ENCODE data around the gene ZC3H7B.

ZC3H7B gene

GRCh38 chr22:41367039-41367679 is 65.8 kb downstream of the ZC3H7B start:
- no peaks in the 10 kb centered on the region for H3K79me2 ChIP-seq (ENCODE audit: control insufficient read depth, insufficient read depth, low read length, unreplicated experiment)
- no peaks in the 10 kb centered on the region for H3K36me3 ChIP-seq (ENCODE audit: insufficient read depth, low read length)
- peaks cover 9% of the 10 kb centered on the region for H3K4me1 ChIP-seq (ENCODE audit: control insufficient read depth, insufficient read depth, low read length, unreplicated experiment)
- no peaks in the 10 kb centered on the region for H3K27me3 ChIP-seq (ENCODE audit: insufficient read depth, low read length)
- H3K27ac ChIP-seq (ENCODE audit: low read depth, low read length), result no peak overlapping the region
- no peak overlapping the region for H2AFZ ChIP-seq (ENCODE audit: low read length, unreplicated experiment)
- peak overlapping the region; percentile 44; the same call in 1 of the 2 replicates for H3K4me3 ChIP-seq (ENCODE audit: low read depth, low read length)

DNA sequence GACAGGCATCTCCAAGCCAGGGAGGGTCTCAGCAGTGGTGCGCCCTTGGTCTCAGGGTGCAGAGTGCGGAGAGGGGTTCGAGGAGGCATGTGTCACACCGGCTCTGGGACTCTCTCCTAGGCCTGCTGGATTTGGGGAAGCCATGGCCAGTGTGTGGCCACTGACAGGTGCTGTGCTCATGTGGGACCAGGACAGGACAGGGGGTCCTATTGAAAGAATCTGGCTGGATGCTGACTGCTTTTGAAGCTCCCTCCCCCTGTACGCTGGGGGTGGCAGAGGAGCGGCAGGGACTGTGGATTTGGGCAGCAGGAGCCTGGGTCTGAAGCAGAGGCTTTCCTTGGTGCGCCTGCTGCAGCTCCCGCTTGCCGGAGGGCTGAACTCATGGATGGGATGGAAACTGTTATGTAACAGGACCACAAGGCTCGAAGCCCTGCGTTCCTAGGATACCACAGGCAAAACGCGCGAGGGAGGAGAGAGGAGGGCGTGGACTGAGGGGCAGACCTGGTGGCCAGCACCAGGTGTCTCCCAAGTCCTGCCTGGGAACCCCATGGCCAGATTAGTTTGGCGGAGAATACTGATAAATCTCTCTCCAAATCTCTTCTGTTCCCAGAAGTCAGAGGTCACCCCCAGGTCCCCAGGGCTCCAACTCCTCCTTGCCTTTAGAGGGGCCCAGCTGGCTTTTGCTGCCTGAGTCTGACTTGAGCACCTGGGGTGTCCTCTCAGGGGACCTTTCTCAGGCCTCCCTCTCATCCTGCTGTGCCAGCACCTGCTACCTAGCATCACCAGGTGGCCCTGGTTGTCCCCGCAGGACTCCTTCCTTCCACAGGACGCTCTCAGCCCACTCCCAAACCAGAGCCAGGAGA is 66.6 kb downstream of the ZC3H7B start:
- Histone ChIP-seq H3K4me1 (ENCODE audit: control insufficient read depth, insufficient read depth, low read length, unreplicated experiment) (peaks cover 9% of the 10 kb centered on the region), H3K36me3 (ENCODE audit: insufficient read depth, low read length) (no peaks in the 10 kb centered on the region), H3K4me3 (ENCODE audit: low read depth, low read length) (peak overlapping the region; percentile 44; the same call in 1 of the 2 replicates), H3K79me2 (ENCODE audit: control insufficient read depth, insufficient read depth, low read length, unreplicated experiment) (no peaks in the 10 kb centered on the region), H2AFZ (ENCODE audit: low read length, unreplicated experiment) (no peak overlapping the region), H3K27ac (ENCODE audit: low read depth, low read length) (no peak overlapping the region), H3K27me3 (ENCODE audit: insufficient read depth, low read length) (no peaks in the 10 kb centered on the region)

DNA sequence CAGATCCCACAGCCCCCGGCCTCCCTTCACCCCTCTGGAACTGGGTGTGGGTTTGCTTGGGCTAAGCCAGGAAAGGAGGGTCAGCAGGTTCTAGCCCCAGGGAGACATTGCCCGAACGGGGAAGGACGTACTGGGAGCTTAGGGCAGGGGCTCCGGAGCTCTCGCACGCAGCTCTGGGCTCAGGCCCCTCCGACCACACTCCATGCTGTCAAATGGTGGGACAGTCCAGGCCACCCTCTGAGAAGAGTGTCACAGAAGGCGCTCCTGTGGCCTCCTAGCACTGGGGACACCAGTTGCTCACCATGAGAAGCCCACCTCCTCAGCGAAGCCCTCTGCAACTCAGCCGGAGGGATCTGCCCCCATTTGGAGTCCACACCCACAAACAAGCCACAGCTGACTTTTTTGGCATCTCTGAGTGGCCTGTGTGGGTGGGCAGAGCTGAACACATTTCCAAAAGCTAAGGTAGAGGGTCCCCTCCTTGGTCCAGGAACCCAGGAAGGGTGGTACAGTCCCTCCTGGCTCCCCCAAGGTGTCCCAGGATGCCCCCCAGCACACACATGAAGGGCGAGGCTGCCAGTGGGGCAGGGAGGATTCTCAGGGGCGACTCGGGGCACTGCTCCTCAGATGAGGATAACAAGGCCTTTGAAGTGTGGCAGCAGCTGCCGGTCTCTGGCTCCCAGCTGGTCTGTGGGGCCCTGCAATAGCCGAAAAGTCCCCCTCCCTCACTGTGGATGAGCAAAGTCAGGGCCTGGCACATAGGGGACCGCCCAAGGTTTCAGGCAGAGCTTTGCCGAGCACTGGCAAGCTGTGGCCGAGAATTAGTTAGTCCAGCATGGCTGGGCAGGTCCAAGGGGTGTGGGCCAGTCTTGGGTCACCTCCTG is 67.5 kb downstream of the ZC3H7B start:
- Histone ChIP-seq H3K27ac (ENCODE audit: low read depth, low read length) (no peak overlapping the region), H3K27me3 (ENCODE audit: insufficient read depth, low read length) (no peaks in the 10 kb centered on the region), H3K4me3 (ENCODE audit: low read depth, low read length) (no peak overlapping the region), H2AFZ (ENCODE audit: low read length, unreplicated experiment) (no peak overlapping the region), H3K36me3 (ENCODE audit: insufficient read depth, low read length) (no peaks in the 10 kb centered on the region), H3K4me1 (ENCODE audit: control insufficient read depth, insufficient read depth, low read length, unreplicated experiment) (peaks cover 9% of the 10 kb centered on the region), H3K79me2 (ENCODE audit: control insufficient read depth, insufficient read depth, low read length, unreplicated experiment) (no peaks in the 10 kb centered on the region)

DNA sequence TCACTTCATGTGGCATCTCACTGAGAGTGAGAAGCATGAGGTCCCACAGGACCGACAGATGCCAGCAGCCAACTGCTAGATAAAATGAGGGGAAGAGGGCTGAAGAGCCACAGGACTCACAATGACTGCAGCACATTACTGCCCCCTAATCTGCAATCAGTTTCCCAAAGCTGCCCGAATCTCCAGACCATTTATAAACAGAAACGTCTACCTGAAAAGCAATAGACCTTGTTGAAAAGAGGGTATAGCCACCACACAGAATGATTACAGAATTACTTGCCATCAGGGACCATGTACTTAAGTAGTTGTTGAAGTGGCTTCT is 68.1 kb downstream of the ZC3H7B start:
- Histone ChIP-seq H3K4me1 (ENCODE audit: control insufficient read depth, insufficient read depth, low read length, unreplicated experiment) (peaks cover 9% of the 10 kb centered on the region), H3K27me3 (ENCODE audit: insufficient read depth, low read length) (no peaks in the 10 kb centered on the region), H3K36me3 (ENCODE audit: insufficient read depth, low read length) (no peaks in the 10 kb centered on the region), H3K4me3 (ENCODE audit: low read depth, low read length) (no peak overlapping the region), H3K27ac (ENCODE audit: low read depth, low read length) (no peak overlapping the region), H2AFZ (ENCODE audit: low read length, unreplicated experiment) (no peak overlapping the region), H3K79me2 (ENCODE audit: control insufficient read depth, insufficient read depth, low read length, unreplicated experiment) (no peaks in the 10 kb centered on the region)

GRCh38 chr22:41369837-41370236 is 68.5 kb downstream of the ZC3H7B start:
- H3K4me3 ChIP-seq (ENCODE audit: low read depth, low read length), result no peak overlapping the region
- H2AFZ ChIP-seq (ENCODE audit: low read length, unreplicated experiment), result no peak overlapping the region
- no peaks in the 10 kb centered on the region for H3K36me3 ChIP-seq (ENCODE audit: insufficient read depth, low read length)
- H3K27me3 ChIP-seq (ENCODE audit: insufficient read depth, low read length), result no peaks in the 10 kb centered on the region
- H3K4me1 ChIP-seq (ENCODE audit: control insufficient read depth, insufficient read depth, low read length, unreplicated experiment), result peaks cover 9% of the 10 kb centered on the region
- no peak overlapping the region for H3K27ac ChIP-seq (ENCODE audit: low read depth, low read length)
- H3K79me2 ChIP-seq (ENCODE audit: control insufficient read depth, insufficient read depth, low read length, unreplicated experiment), result no peaks in the 10 kb centered on the region

- Histone ChIP-seq H3K79me2 (ENCODE audit: control insufficient read depth, insufficient read depth, low read length, unreplicated experiment) (no peaks in the 10 kb centered on the region), H3K27me3 (ENCODE audit: insufficient read depth, low read length) (no peaks in the 10 kb centered on the region), H2AFZ (ENCODE audit: low read length, unreplicated experiment) (no peak overlapping the region), H3K4me3 (ENCODE audit: low read depth, low read length) (no peak overlapping the region), H3K27ac (ENCODE audit: low read depth, low read length) (no peak overlapping the region), H3K36me3 (ENCODE audit: insufficient read depth, low read length) (no peaks in the 10 kb centered on the region), H3K4me1 (ENCODE audit: control insufficient read depth, insufficient read depth, low read length, unreplicated experiment) (peaks cover 7% of the 10 kb centered on the region)
These were observed 76.5 kb downstream of the ZC3H7B start for GRCh38 chr22:41377846-41378245.

GRCh38 chr22:41380993-41381328 is 79.6 kb downstream of the ZC3H7B start:
- Histone ChIP-seq H3K36me3 (ENCODE audit: insufficient read depth, low read length) (no peaks in the 10 kb centered on the region), H3K4me3 (ENCODE audit: low read depth, low read length) (peak overlapping the region; percentile 89), H3K27ac (ENCODE audit: low read depth, low read length) (peak overlapping the region; percentile 96), H3K79me2 (ENCODE audit: control insufficient read depth, insufficient read depth, low read length, unreplicated experiment) (no peaks in the 10 kb centered on the region), H3K27me3 (ENCODE audit: insufficient read depth, low read length) (no peaks in the 10 kb centered on the region), H2AFZ (ENCODE audit: low read length, unreplicated experiment) (peak overlapping the region; percentile 1), H3K4me1 (ENCODE audit: control insufficient read depth, insufficient read depth, low read length, unreplicated experiment) (peaks cover 7% of the 10 kb centered on the region)

- Histone ChIP-seq H3K4me3 (ENCODE audit: low read depth, low read length) (peak within 1 kb of the TSS; percentile 89), H3K27ac (ENCODE audit: low read depth, low read length) (peak within 1 kb of the TSS; percentile 96), H3K79me2 (ENCODE audit: control insufficient read depth, insufficient read depth, low read length, unreplicated experiment) (no peaks in the 10 kb centered on the region), H2AFZ (ENCODE audit: low read length, unreplicated experiment) (peak within 1 kb of the TSS; percentile 81), H3K4me1 (ENCODE audit: control insufficient read depth, insufficient read depth, low read length, unreplicated experiment) (peaks cover 7% of the 10 kb centered on the region), H3K36me3 (ENCODE audit: insufficient read depth, low read length) (no peaks in the 10 kb centered on the region), H3K27me3 (ENCODE audit: insufficient read depth, low read length) (no peaks in the 10 kb centered on the region)
These were observed 80.2 kb downstream of the ZC3H7B start, which contains the start of gene TEF for GRCh38 chr22:41381329-41382097. Gene TEF (plus strand): TSS chr22:41381942. CDS start chr22:41382045, 103 bp downstream.

DNA sequence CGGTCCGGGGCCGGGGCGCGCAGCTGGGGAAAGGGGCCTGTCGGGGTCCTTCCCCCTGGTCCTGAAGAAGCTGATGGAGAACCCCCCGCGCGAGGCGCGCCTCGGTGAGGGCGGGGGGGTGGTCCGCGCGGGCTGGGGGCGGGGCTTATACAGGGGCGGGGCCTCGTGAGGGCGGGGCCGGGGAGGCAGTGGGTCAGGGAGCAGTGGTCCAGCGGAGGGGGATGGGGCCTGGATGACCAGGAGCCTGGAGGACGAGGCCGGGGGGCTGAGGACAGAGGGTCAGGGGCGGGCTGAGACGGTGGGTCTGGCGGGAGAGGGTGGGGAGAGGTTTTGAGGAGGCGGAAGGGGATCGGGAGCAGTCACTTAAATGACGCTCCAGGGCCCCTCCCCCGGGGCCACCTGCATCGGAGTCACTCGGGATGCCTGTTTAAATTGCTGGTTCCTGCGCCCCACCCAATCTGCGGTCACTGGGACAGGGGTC is 80.8 kb downstream of the ZC3H7B start:
- peak overlapping the region; percentile 89 for H3K4me3 ChIP-seq (ENCODE audit: low read depth, low read length)
- peak overlapping the region; percentile 96 for H3K27ac ChIP-seq (ENCODE audit: low read depth, low read length)
- no peaks in the 10 kb centered on the region for H3K36me3 ChIP-seq (ENCODE audit: insufficient read depth, low read length)
- H3K27me3 ChIP-seq (ENCODE audit: insufficient read depth, low read length), result no peaks in the 10 kb centered on the region
- no peaks in the 10 kb centered on the region for H3K79me2 ChIP-seq (ENCODE audit: control insufficient read depth, insufficient read depth, low read length, unreplicated experiment)
- peak overlapping the region; percentile 81 for H2AFZ ChIP-seq (ENCODE audit: low read length, unreplicated experiment)
- peaks cover 7% of the 10 kb centered on the region for H3K4me1 ChIP-seq (ENCODE audit: control insufficient read depth, insufficient read depth, low read length, unreplicated experiment)

- peak overlapping the region; percentile 38 for H2AFZ ChIP-seq (ENCODE audit: low read length, unreplicated experiment)
- H3K36me3 ChIP-seq (ENCODE audit: insufficient read depth, low read length), result no peaks in the 10 kb centered on the region
- H3K27ac ChIP-seq (ENCODE audit: low read depth, low read length), result no peak overlapping the region
- peak overlapping the region; percentile 89 for H3K4me3 ChIP-seq (ENCODE audit: low read depth, low read length)
- no peaks in the 10 kb centered on the region for H3K27me3 ChIP-seq (ENCODE audit: insufficient read depth, low read length)
- H3K79me2 ChIP-seq (ENCODE audit: control insufficient read depth, insufficient read depth, low read length, unreplicated experiment), result no peaks in the 10 kb centered on the region
- H3K4me1 ChIP-seq (ENCODE audit: control insufficient read depth, insufficient read depth, low read length, unreplicated experiment), result peaks cover 7% of the 10 kb centered on the region
These were observed 81.3 kb downstream of the ZC3H7B start for GRCh38 chr22:41382610-41383009.
